ENCODE data around the gene ITGA11.

Gene ITGA11

GRCh38 chr15:68413363-68414205 lies 18.4 kb downstream of the ITGA11 start:
- no peak for DNase-seq (ENCODE audit: low read depth)
- no peak overlapping the region for H3K4me3 ChIP-seq (ENCODE audit: low read depth, low read length)

GRCh38 chr15:68412218-68412617 lies 19.7 kb downstream of the ITGA11 start:
- DNase-seq (ENCODE audit: low read depth) = no peak
- H3K4me3 ChIP-seq (ENCODE audit: low read depth, low read length) = no peak overlapping the region

- H3K4me3 ChIP-seq (ENCODE audit: low read depth, low read length) = no peak overlapping the region
- no peak for DNase-seq (ENCODE audit: low read depth)
These were observed 20.2 kb downstream of the ITGA11 start for GRCh38 chr15:68411735-68412134.

- no peak overlapping the region for H3K4me3 ChIP-seq (ENCODE audit: low read depth, low read length)
- DNase-seq (ENCODE audit: low read depth) = no peak
These were observed 20.7 kb downstream of the ITGA11 start for GRCh38 chr15:68411343-68411675.

- DNase-seq (ENCODE audit: low read depth) = no peak
- H3K4me3 ChIP-seq (ENCODE audit: low read depth, low read length) = no peak overlapping the region
These were observed 21.3 kb downstream of the ITGA11 start for GRCh38 chr15:68410466-68411342.

GRCh38 chr15:68409736-68410370 lies 22.1 kb downstream of the ITGA11 start:
- DNase-seq (ENCODE audit: low read depth) = no peak
- H3K4me3 ChIP-seq (ENCODE audit: low read depth, low read length) = no peak overlapping the region

- no peak for DNase-seq (ENCODE audit: low read depth)
- no peak overlapping the region for H3K4me3 ChIP-seq (ENCODE audit: low read depth, low read length)
These were observed 23.0 kb downstream of the ITGA11 start for GRCh38 chr15:68408971-68409370.

GRCh38 chr15:68407886-68408881 lies 23.8 kb downstream of the ITGA11 start:
- H3K4me3 ChIP-seq (ENCODE audit: low read depth, low read length) = no peak overlapping the region

GRCh38 chr15:68407141-68407885 lies 24.6 kb downstream of the ITGA11 start:
- H3K4me3 ChIP-seq (ENCODE audit: low read depth, low read length) = no peak overlapping the region
- DNase-seq (ENCODE audit: low read depth) = no peak

More at GRCh38 chr15:68407886-68408881, 23.8 kb downstream of the ITGA11 start:
- no peak for DNase-seq (ENCODE audit: low read depth)

- no peak overlapping the region for H3K4me3 ChIP-seq (ENCODE audit: low read depth, low read length)
- DNase-seq (ENCODE audit: low read depth) = no peak
These were observed 26.3 kb downstream of the ITGA11 start for GRCh38 chr15:68405378-68406250.

GRCh38 chr15:68404056-68404798 lies 27.7 kb downstream of the ITGA11 start:
- no peak for DNase-seq (ENCODE audit: low read depth)
- H3K4me3 ChIP-seq (ENCODE audit: low read depth, low read length) = no peak overlapping the region

- DNase-seq (ENCODE audit: low read depth) = no peak
- H3K4me3 ChIP-seq (ENCODE audit: low read depth, low read length) = no peak overlapping the region
These were observed 28.6 kb downstream of the ITGA11 start for GRCh38 chr15:68403161-68403941.

GRCh38 chr15:68402432-68403160 lies 29.4 kb downstream of the ITGA11 start:
- no peak overlapping the region for H3K4me3 ChIP-seq (ENCODE audit: low read depth, low read length)
- no peak for DNase-seq (ENCODE audit: low read depth)

- DNase-seq (ENCODE audit: low read depth) = no peak
- H3K4me3 ChIP-seq (ENCODE audit: low read depth, low read length) = no peak overlapping the region
These were observed 30.2 kb downstream of the ITGA11 start for GRCh38 chr15:68401496-68402431.
